GM10266 (cell line): ENCODE measurements around the gene NACA.

Experiments used
- DNase-seq: peaks from one replicate; pipeline ENCODE4 v3.0.0; 2012; ENCODE audit errors: extremely low spot score
- CTCF ChIP-seq: IDR thresholded peaks from 2 replicates; pipeline ENCODE4 v1.5.1; 2012; ENCODE audit warnings: mild to moderate bottlenecking, low read depth; ENCODE audit not compliant: control insufficient read depth, insufficient read depth; ENCODE audit errors: missing control alignments

Gene NACA

GRCh38 chr12:56718636-56719035, 6.5 kb downstream of the NACA start:
- DNase-seq = no peak

GRCh38 chr12:56718149-56718548, 7.0 kb downstream of the NACA start:
- DNase-seq = no peak
- TF ChIP-seq CTCF = no peak

More at GRCh38 chr12:56718636-56719035, 6.5 kb downstream of the NACA start:
- no peak for TF ChIP-seq CTCF

- TF ChIP-seq CTCF = no peak
- no peak for DNase-seq
Observed at GRCh38 chr12:56716933-56717880, 7.9 kb downstream of the NACA start.

GRCh38 chr12:56716458-56716857, 8.6 kb downstream of the NACA start:
- TF ChIP-seq CTCF = no peak
- no peak for DNase-seq

GRCh38 chr12:56715798-56716197, 9.3 kb downstream of the NACA start:
- DNase-seq = no peak
- TF ChIP-seq CTCF = no peak

GRCh38 chr12:56714431-56714929, 10.6 kb downstream of the NACA start:
- no peak for DNase-seq
- no peak for TF ChIP-seq CTCF

GRCh38 chr12:56713345-56713744, 11.8 kb downstream of the NACA start:
- no peak for DNase-seq
- TF ChIP-seq CTCF = no peak
